NCI-H69 (cell line): ENCODE measurements around the gene PCDH1.

Experiments
- DNase-seq: peaks from one replicate; lab custom pipeline; 2025; lab: John Stamatoyannopoulos, UW

The PCDH1 gene

DNA sequence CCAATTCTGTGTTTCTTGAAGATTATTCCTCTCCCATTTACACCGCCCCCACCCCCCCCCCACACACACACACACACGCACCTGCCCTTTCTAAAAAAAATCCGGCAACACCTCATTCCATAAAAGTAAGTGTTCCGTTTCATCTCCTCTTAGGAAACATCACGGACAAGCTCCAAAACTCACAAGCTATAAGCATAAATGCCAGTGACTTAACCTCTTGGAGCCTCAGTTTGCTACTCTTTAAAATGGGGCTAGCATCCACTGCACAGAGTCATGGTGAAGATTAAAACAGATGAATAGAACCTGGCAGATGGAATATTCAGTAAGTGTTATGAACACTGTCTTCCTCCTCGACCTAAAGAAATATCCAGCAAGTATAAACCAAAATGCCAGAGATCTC is 70.5 kb downstream of the PCDH1 start:
- no peak for DNase-seq

DNA sequence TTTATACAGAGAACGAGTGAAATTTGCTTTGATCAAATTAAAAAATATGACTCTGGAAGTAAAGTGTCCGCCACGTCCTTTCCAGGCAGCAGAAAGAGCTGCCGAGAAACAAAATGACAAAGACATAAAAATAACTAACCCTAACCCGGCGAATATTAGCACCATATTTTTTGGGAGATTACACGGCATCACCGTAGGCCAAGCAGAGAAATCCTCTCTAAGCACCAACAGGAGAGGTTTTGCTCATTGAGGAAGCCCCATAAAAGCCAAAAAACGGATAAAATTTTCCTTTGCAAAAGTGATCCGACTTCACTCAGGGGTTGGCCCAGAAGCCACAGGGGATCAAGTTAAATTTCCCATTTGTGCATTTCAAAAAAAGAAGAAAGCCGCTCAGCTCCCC is 70.9 kb downstream of the PCDH1 start:
- DNase-seq = no peak

DNA sequence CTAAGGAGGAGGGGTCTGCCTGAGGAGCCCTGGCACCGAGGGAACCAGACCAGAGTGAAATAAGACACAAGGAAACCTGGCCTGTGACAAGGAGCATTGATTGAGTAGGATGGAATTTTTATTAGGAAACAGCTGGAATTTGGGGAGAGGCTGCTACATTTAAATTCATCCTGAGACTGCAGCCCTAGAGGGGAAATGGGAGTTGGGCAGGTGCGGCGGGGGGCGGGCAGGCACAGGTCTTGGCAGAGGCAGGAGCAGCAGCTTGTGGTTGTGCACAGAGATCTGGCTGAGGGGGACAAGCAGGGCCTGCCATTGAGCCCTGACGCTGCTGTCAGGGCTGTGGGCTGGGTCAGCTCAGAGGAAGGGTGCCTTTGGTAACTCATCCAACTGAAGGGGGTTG is 71.6 kb downstream of the PCDH1 start:
- no peak for DNase-seq

DNA sequence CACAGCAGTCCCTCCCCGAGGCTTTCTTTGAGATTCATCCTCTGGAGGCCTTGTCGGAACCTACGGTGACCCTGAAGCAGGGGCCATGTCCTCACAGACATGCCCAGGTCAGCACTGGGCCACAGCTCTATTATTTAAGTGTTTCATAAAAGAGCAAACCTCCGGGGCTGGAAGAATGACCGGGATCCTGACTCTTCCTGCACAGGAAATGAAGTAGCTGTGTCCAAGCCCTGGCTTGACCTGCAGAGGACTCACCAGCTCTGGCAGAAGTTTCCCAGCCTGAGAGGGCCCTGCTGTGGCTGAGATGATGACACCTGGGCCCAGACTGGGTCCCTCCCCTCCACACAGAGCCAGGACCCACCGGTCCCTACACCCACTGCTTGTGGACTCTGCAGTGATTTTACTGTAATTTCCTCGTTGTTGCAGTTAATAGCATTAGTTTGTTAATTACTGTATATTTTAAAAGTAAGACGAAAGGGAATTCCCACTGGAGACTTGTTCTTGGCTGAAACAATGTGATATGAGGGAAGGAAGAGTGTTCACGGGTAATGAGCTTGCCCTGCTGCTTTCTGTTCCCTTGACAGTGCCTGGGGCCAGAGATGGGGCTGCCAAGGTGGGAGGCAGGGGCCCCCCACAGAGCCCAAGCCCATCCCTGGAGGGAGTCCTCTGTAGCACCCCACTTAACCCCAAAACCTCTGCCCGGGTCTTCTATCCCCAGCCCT is 72.2 kb downstream of the PCDH1 start:
- no peak for DNase-seq

DNA sequence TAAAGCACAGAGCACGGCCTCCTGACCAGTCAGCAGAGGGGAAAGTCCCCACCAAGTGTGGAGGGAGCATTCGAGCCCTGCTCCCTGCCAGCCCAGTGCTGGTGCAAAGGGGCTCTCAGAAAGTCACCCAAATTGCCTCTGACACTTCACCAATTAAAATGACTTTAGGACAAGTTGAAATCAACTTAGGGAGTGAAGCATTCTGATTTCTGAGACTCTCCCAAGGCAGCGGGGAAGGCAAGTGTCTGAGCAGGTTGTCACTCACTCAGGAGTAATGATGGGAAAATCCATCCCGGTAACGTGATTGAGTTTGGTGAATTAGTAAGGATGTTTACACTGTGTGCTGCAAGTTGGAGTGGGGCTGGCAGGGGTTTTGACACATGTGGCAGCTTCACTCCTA is 73.7 kb downstream of the PCDH1 start:
- DNase-seq = no peak
